HFFc6 (cell line): ENCODE results near the gene KPTN. TPM values are rescaled to one million over a fixed set of nuclear protein-coding genes. Genes with fewer than 3 reads are reported as not detected.

Experiments
- DNase-seq: peaks from one replicate; pipeline ENCODE4 v3.0.0-alpha.2; 2018
- H3K27ac Mint-ChIP-seq: 2 replicates; pipeline ENCODE4 v1.8.0; 2020; ENCODE audit warnings: mild to moderate bottlenecking, mixed read lengths
- H3K27me3 Mint-ChIP-seq: 2 replicates; pipeline ENCODE4 v1.8.0; 2021; ENCODE audit warnings: mild to moderate bottlenecking, moderate library complexity, mixed read lengths; ENCODE audit not compliant: insufficient read depth
- H3K36me3 Mint-ChIP-seq: 2 replicates; pipeline ENCODE4 v1.8.0; 2021; ENCODE audit warnings: low read depth, mixed read lengths
- H3K4me1 Mint-ChIP-seq: 2 replicates; pipeline ENCODE4 v1.8.0; 2020; ENCODE audit warnings: low read depth, mixed read lengths
- H3K4me3 Mint-ChIP-seq: 2 replicates; pipeline ENCODE4 v1.8.0; 2020; ENCODE audit warnings: mild to moderate bottlenecking, moderate library complexity, mixed read lengths
- H3K9me3 Mint-ChIP-seq: 2 replicates; pipeline ENCODE4 v1.8.0; 2020; ENCODE audit warnings: mild to moderate bottlenecking, mixed read lengths
- CTCF ChIP-seq: fragments of 200-600 bp; sonication (generic); IDR thresholded peaks from 2 replicates; pipeline ENCODE4 v1.5.0; 2021; ENCODE audit warnings: antibody characterized with exemption, mild to moderate bottlenecking
- total RNA-seq, 6 experiments: library from RNA; stranded (reverse); fragmentation: NEBNext Ultra II Directional; extraction: Animal tissue kit (Norgen Biotek cat#: 25700); gene quantifications; 2 replicates in 1 of 6; 3 replicates in 5 of 6; pipeline ENCODE4 v1.2.3, GENCODE V29; 2021

Gene KPTN
- total RNA-seq, 6 experiments from 2014 or later = 11.1 to 13.6 (median 12.4) TPM

- peaks cover 8% of the 10 kb centered on the region for H3K36me3 Mint-ChIP-seq
- H3K4me3 Mint-ChIP-seq = no peak overlapping the region
- no peaks in the 10 kb centered on the region for H3K4me1 Mint-ChIP-seq
- no peak for DNase-seq
- TF ChIP-seq CTCF = no peak
- H3K27me3 Mint-ChIP-seq = peaks cover 1% of the 10 kb centered on the region
- H3K9me3 Mint-ChIP-seq = no peaks in the 10 kb centered on the region
- H3K27ac Mint-ChIP-seq = no peak overlapping the region
Measured at GRCh38 chr19:47492571-47493377, 8.8 kb upstream of the KPTN start.

GRCh38 chr19:47492137-47492533, 8.1 kb upstream of the KPTN start:
- Mint-ChIP-seq H3K9me3 (no peaks in the 10 kb centered on the region), H3K36me3 (peaks cover 8% of the 10 kb centered on the region), H3K4me3 (no peak overlapping the region), H3K4me1 (no peaks in the 10 kb centered on the region), H3K27ac (no peak overlapping the region), H3K27me3 (peaks cover 1% of the 10 kb centered on the region)
- DNase-seq = no peak
- no peak for TF ChIP-seq CTCF

GRCh38 chr19:47491358-47492136, 7.5 kb upstream of the KPTN start:
- DNase-seq = no peak
- Mint-ChIP-seq H3K4me1 (no peaks in the 10 kb centered on the region), H3K4me3 (no peak overlapping the region), H3K27me3 (peaks cover 1% of the 10 kb centered on the region), H3K9me3 (no peaks in the 10 kb centered on the region), H3K27ac (no peak overlapping the region), H3K36me3 (peaks cover 8% of the 10 kb centered on the region)
- TF ChIP-seq CTCF = no peak

- TF ChIP-seq CTCF = no peak
- no peak for DNase-seq
- H3K36me3 Mint-ChIP-seq = peaks cover 8% of the 10 kb centered on the region
- no peak overlapping the region for H3K27ac Mint-ChIP-seq
- no peak overlapping the region for H3K4me3 Mint-ChIP-seq
- H3K9me3 Mint-ChIP-seq = no peaks in the 10 kb centered on the region
- peaks cover 1% of the 10 kb centered on the region for H3K27me3 Mint-ChIP-seq
- no peaks in the 10 kb centered on the region for H3K4me1 Mint-ChIP-seq
Measured at GRCh38 chr19:47490847-47491246, 6.8 kb upstream of the KPTN start.

- H3K36me3 Mint-ChIP-seq = peaks cover 16% of the 10 kb centered on the region
- H3K27me3 Mint-ChIP-seq = peaks cover 1% of the 10 kb centered on the region
- H3K4me3 Mint-ChIP-seq = no peak overlapping the region
- no peak for TF ChIP-seq CTCF
- peaks cover 5% of the 10 kb centered on the region for H3K4me1 Mint-ChIP-seq
- H3K27ac Mint-ChIP-seq = no peak overlapping the region
- DNase-seq = no peak
- H3K9me3 Mint-ChIP-seq = no peaks in the 10 kb centered on the region
Measured at GRCh38 chr19:47490031-47490430, 6.0 kb upstream of the KPTN start.
